GM12875 (cell line): Measurements from ENCODE around the gene CTXN1.
A peak's percentile ranks its signal among the peaks of the same experiment; 100 is the strongest.
"Not testable (repeated sequence)": the region's sequence is repeated elsewhere in the genome, so short reads cannot be mapped to it uniquely, and the experiment has no call there.

Experiments used
- H3K4me3 ChIP-seq: one replicate; pipeline ENCODE4 v1.5.1; 2011; ENCODE audit warnings: low read depth, low read length, control low read depth
- CTCF ChIP-seq: IDR thresholded peaks from 2 replicates; pipeline ENCODE4 v1.5.1; 2011; ENCODE audit warnings: low read depth, mild to moderate bottlenecking, control low read depth, inconsistent platforms, low read length, moderate library complexity, borderline replicate concordance; ENCODE audit not compliant: insufficient read depth

CTXN1 gene

GRCh38 chr19:7920519-7921301 is 5.2 kb downstream of the CTXN1 start:
- H3K4me3 ChIP-seq = peak overlapping the region; percentile 81
- no peak for TF ChIP-seq CTCF

- TF ChIP-seq CTCF = no peak
- H3K4me3 ChIP-seq = peak within 1 kb of the TSS; percentile 81
Measured at GRCh38 chr19:7919610-7920518, 6.1 kb downstream of the CTXN1 start, which contains the start of gene SNAPC2. SNAPC2 (plus strand) TSS chr19:7920338; CDS start chr19:7920367, 29 bp downstream.

- no peak for TF ChIP-seq CTCF
- no peak overlapping the region for H3K4me3 ChIP-seq
Measured at GRCh38 chr19:7918615-7919421, 7.1 kb downstream of the CTXN1 start.

- not testable (repeated sequence) for H3K4me3 ChIP-seq
Measured at GRCh38 chr19:7918062-7918614, 7.8 kb downstream of the CTXN1 start.

GRCh38 chr19:7917267-7918061 is 8.5 kb downstream of the CTXN1 start:
- peak; percentile 80 for TF ChIP-seq CTCF
- H3K4me3 ChIP-seq = no peak overlapping the region

- no peak overlapping the region for H3K4me3 ChIP-seq
Measured at GRCh38 chr19:7916955-7917266, 9.0 kb downstream of the CTXN1 start.

More at GRCh38 chr19:7916955-7917266, 9.0 kb downstream of the CTXN1 start:
- no peak for TF ChIP-seq CTCF
